PC-3 (cell line): ENCODE data around the gene ZXDC. TPM values are rescaled to one million over a fixed set of nuclear protein-coding genes. Genes with fewer than 3 reads are reported as not detected.

Experiments used
- ATAC-seq: fragments of 200-7000 bp; cut with Tn5 transposase; 2 replicates; pipeline ENCODE4 v1.9.1; 2020; ENCODE audit warnings: mild to moderate bottlenecking, moderate library complexity
- BruUV-seq: library from RNA; stranded (reverse); fragments of 400-500 nt; replicated peaks from 2 replicates; lab custom pipeline; 2021; lab: Mats Ljungman, UMichigan
- CTCF ChIA-PET: fragments of 300-600 bp; sonication (Branson Sonifier 250); formaldehyde crosslinking; loops from one replicate; lab custom pipeline; 2022; ENCODE audit warnings: antibody characterized with exemption; lab: Charles Lee
- POLR2A ChIA-PET: fragments of 300-600 bp; sonication (Branson Sonifier 250); formaldehyde crosslinking; loops from one replicate; lab custom pipeline; 2022; ENCODE audit warnings: antibody characterized with exemption; ENCODE audit not compliant: unreplicated experiment; lab: Charles Lee
- DNase-seq: peaks from one replicate; pipeline ENCODE4 v3.0.0-alpha.2; 2015
- H2AFZ ChIP-seq: fragments of 300-600 bp; sonication (generic); 2 replicates; pipeline ENCODE4 v1.6.0; 2016; ENCODE audit warnings: antibody characterized with exemption, low read length
- H3F3A ChIP-seq: fragments of 300-600 bp; sonication (generic); one replicate; pipeline ENCODE4 v1.6.0; 2017; ENCODE audit warnings: antibody characterized with exemption, low read length, control low read depth, mild to moderate bottlenecking; ENCODE audit not compliant: unreplicated experiment
- H3K27ac ChIP-seq: fragments of 300-600 bp; sonication (generic); 2 replicates; pipeline ENCODE4 v1.5.1; 2016; ENCODE audit warnings: mild to moderate bottlenecking, low read length
- H3K27me3 ChIP-seq: fragments of 300-600 bp; sonication (generic); 2 replicates; pipeline ENCODE4 v1.6.1; 2016; ENCODE audit warnings: low read length, mixed read lengths
- H3K36me3 ChIP-seq: fragments of 300-600 bp; sonication (generic); 2 replicates; pipeline ENCODE4 v1.6.1; 2016; ENCODE audit warnings: low read depth, mixed run types, low read length, mixed read lengths
- H3K4me1 ChIP-seq: fragments of 300-600 bp; sonication (generic); 2 replicates; pipeline ENCODE4 v1.5.1; 2016; ENCODE audit warnings: low read length; ENCODE audit not compliant: insufficient read depth
- H3K4me2 ChIP-seq: fragments of 300-600 bp; sonication (generic); 2 replicates; pipeline ENCODE4 v1.6.0; 2016; ENCODE audit warnings: low read length
- H3K4me3 ChIP-seq: fragments of 300-600 bp; sonication (generic); 2 replicates; pipeline ENCODE4 v1.5.1; 2016; ENCODE audit warnings: mild to moderate bottlenecking, low read length, mixed read lengths
- H3K79me2 ChIP-seq: fragments of 300-600 bp; sonication (generic); 2 replicates; pipeline ENCODE4 v1.6.1; 2017; ENCODE audit warnings: low read length, mixed read lengths
- H3K9ac ChIP-seq: fragments of 300-600 bp; sonication (generic); 2 replicates; pipeline ENCODE4 v1.6.0; 2016; ENCODE audit warnings: mild to moderate bottlenecking, low read length
- H3K9me2 ChIP-seq: fragments of 300-600 bp; sonication (generic); replicated peaks from 2 replicates; pipeline ENCODE4 v1.6.1; 2016; ENCODE audit warnings: mixed run types, low read length, mixed read lengths
- H3K9me3 ChIP-seq: fragments of 300-600 bp; sonication (generic); 2 replicates; pipeline ENCODE4 v1.6.1; 2016; ENCODE audit warnings: low read length, mixed read lengths
- H4K20me1 ChIP-seq: fragments of 300-600 bp; sonication (generic); 2 replicates; pipeline ENCODE4 v1.6.1; 2016; ENCODE audit warnings: low read length, mixed read lengths
- CTCF ChIP-seq: fragments of 300-600 bp; sonication (generic); conservative IDR thresholded peaks from 2 replicates; pipeline ENCODE4 v1.5.1; 2017; ENCODE audit warnings: antibody characterized with exemption, low read depth, mild to moderate bottlenecking, low read length
- EZH2 ChIP-seq: fragments of 300-600 bp; sonication (generic); IDR thresholded peaks from one replicate; pipeline ENCODE4 v1.6.1; 2017; ENCODE audit warnings: antibody characterized with exemption, mild to moderate bottlenecking, low read length; ENCODE audit not compliant: unreplicated experiment
- EZH2phosphoT487 ChIP-seq: fragments of 300-600 bp; sonication (generic); IDR thresholded peaks from 2 replicates; pipeline ENCODE4 v1.6.1; 2018; ENCODE audit warnings: mild to moderate bottlenecking, antibody characterized with exemption, low read length, borderline replicate concordance
- intact Hi-C: fragments of 100-400 bp; cut with micrococcal nuclease; formaldehyde crosslinking; loops from 2 replicates; pipeline ENCODE4 v1.9.0; 2023
- total RNA-seq: library from RNA; depleted of rRNA; stranded (reverse); fragments of >200 nt; gene quantifications from 2 replicates; pipeline ENCODE4 v1.2.3, GENCODE V29; 2014

Gene ZXDC
- total RNA-seq, 1 experiment from 2014 or later = 18.7 TPM

GRCh38 chr3:126485176-126485897 lies 9.6 kb upstream of the ZXDC start:
- ChIA-PET POLR2A (no interaction called here), CTCF (no interaction called here)
- no peaks in the 10 kb centered on the region for H3K9me2 ChIP-seq
- no peak overlapping the region for H3K4me3 ChIP-seq
- ATAC-seq (no peak), DNase-seq (no peak)
- no peaks in the 10 kb centered on the region for H3F3A ChIP-seq
- TF ChIP-seq CTCF (no peak), EZH2phosphoT487 (no peak), EZH2 (no peak)
- H3K4me1 ChIP-seq = peaks cover 7% of the 10 kb centered on the region; the same call in 1 of the 2 replicates
- H3K27me3 ChIP-seq = no peaks in the 10 kb centered on the region
- H3K9ac ChIP-seq = no peak overlapping the region
- intact Hi-C loops = no loop called here
- no peak overlapping the region for H2AFZ ChIP-seq
- no peak overlapping the region for H3K27ac ChIP-seq
- no peak overlapping the region for H3K4me2 ChIP-seq
- no peaks in the 10 kb centered on the region for H3K79me2 ChIP-seq
- no peaks in the 10 kb centered on the region for H3K36me3 ChIP-seq
- no TSS peak for BruUV-seq
- no peaks in the 10 kb centered on the region for H3K9me3 ChIP-seq
- no peaks in the 10 kb centered on the region for H4K20me1 ChIP-seq

DNA sequence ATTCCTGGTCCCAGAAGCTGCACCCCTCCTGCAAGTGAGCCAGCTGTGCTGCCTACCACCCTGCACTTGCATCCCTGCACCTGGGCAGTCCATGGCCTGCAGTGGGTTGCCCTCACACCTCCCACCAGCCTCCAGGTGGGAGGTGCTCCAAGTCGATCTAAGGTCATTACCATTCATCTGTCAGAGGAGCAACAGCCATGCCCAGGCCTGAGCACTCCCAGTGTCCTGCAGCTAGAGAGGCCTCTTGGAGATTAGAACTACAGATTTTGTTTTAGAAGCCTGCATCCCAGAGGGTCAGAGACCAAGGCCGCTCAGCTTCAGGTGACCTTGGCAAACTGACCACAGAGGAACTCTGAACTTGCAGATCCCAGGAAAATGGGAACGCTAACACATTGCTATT lies 9.0 kb upstream of the ZXDC start:
- Histone ChIP-seq H3K36me3 (no peaks in the 10 kb centered on the region), H3K79me2 (no peaks in the 10 kb centered on the region), H2AFZ (no peak overlapping the region), H3F3A (no peaks in the 10 kb centered on the region), H4K20me1 (no peaks in the 10 kb centered on the region), H3K27ac (no peak overlapping the region), H3K4me3 (no peak overlapping the region), H3K4me1 (peaks cover 7% of the 10 kb centered on the region; the same call in 1 of the 2 replicates), H3K4me2 (no peak overlapping the region), H3K27me3 (no peaks in the 10 kb centered on the region), H3K9ac (no peak overlapping the region), H3K9me3 (no peaks in the 10 kb centered on the region), H3K9me2 (no peaks in the 10 kb centered on the region)
- ChIA-PET CTCF (no interaction called here), POLR2A (no interaction called here)
- ATAC-seq (no peak), DNase-seq (no peak)
- intact Hi-C loops = no loop called here
- no peak for TF ChIP-seq EZH2phosphoT487
- no peak for TF ChIP-seq CTCF
- TF ChIP-seq EZH2 = no peak
- no TSS peak for BruUV-seq

GRCh38 chr3:126484148-126484547 lies 8.5 kb upstream of the ZXDC start:
- no peak for ATAC-seq
- intact Hi-C loops = no loop called here
- Histone ChIP-seq H3K9ac (no peak overlapping the region), H3K36me3 (no peaks in the 10 kb centered on the region), H3K27ac (no peak overlapping the region), H3K4me3 (no peak overlapping the region), H4K20me1 (no peaks in the 10 kb centered on the region), H2AFZ (no peak overlapping the region), H3K4me1 (peaks cover 7% of the 10 kb centered on the region; the same call in 1 of the 2 replicates), H3K9me2 (no peaks in the 10 kb centered on the region), H3K27me3 (no peaks in the 10 kb centered on the region), H3F3A (no peaks in the 10 kb centered on the region), H3K79me2 (no peaks in the 10 kb centered on the region), H3K9me3 (no peaks in the 10 kb centered on the region), H3K4me2 (no peak overlapping the region)
- TF ChIP-seq EZH2 = no peak
- no peak for TF ChIP-seq CTCF
- TF ChIP-seq EZH2phosphoT487 = no peak
- CTCF ChIA-PET = no interaction called here
- no TSS peak for BruUV-seq
- DNase-seq = no peak
- POLR2A ChIA-PET = no interaction called here
